Keratinocyte (primary cell): Measurements from ENCODE around the gene CREB3L2.

Source experiments
- CTCF ChIP-seq, 3 experiments: IDR thresholded peaks in 1 of 3; conservative IDR thresholded peaks in 1 of 3; optimal IDR thresholded peaks in 1 of 3; 2 replicates in 2 of 3; 3 replicates in 1 of 3; pipeline versions ENCODE3 to v1.5.1; 2011; ENCODE audit warnings: low read length in 3 of 3, mild to moderate bottlenecking in 3 of 3, moderate library complexity in 2 of 3, control low read depth in 1 of 3, inconsistent platforms in 1 of 3; ENCODE audit not compliant: insufficient read depth in 2 of 3; ENCODE audit errors: extremely low read depth in 1 of 3
- EZH2 ChIP-seq: IDR thresholded peaks from one replicate; pipeline ENCODE4 v1.6.1; 2012; ENCODE audit warnings: inconsistent platforms, mild to moderate bottlenecking, low read length, moderate library complexity

GRCh38 chr7:137879357-137880158, 122.3 kb downstream of the CREB3L2 start:
- TF ChIP-seq CTCF (optimal IDR thresholded peaks at IDR 0.05 in 1 of 3, IDR thresholded peaks at IDR 0.05 in 1 of 3, conservative IDR thresholded peaks at IDR 0.05 in 1 of 3; ENCODE audit: extremely low read depth in 1 of 3, insufficient read depth in 2 of 3, low read length in 3 of 3) (no peak), EZH2 (no peak)
